Putamen (tissue), 1 donor: ENCODE measurements around the gene PYGO1.
"Not testable (repeated sequence)": the region's sequence is repeated elsewhere in the genome, so short reads cannot be mapped to it uniquely, and the experiment has no call there.

Source experiments
- DNase-seq: peaks from one replicate; pipeline ENCODE4 v3.0.0-alpha.2; 2016; ENCODE audit warnings: low spot score

Gene PYGO1

DNA sequence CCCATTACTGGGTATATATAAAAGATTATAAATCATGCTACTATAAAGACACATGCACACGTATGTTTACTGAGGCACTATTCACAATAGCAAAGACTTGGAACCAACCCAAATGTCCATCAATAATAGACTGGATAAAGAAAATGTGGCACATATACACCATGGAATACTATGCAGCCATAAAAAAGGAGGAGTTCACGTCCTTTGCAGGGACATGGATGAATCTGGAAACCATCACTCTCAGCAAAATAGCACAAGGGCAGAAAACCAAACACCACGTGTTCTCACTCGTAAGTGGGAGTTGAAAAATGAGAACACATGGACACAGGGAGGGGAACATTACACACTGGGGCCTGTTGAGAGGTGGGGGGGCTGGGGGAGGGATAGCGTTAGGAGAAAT lies 82.7 kb downstream of the PYGO1 start:
- not testable (repeated sequence) for DNase-seq

DNA sequence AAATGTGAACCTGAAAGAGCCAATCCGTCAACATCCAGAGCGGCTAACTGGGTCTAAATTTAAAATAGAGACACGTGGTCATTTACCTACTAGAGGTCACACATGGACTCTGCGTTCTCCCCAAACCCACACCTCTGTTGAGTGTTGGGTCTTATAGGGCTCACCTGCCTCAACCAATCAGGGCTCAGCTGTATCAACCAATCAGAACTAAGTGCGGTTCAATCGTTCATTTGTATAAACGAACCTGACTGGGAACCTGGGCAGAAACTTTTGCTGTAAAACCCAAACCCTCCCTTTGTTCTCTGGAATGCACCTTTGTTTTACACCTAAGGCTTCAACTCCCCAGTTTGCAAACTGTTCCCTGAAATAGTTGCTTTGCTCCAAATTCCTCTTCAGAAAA lies 89.0 kb downstream of the PYGO1 start:
- DNase-seq = no peak

DNA sequence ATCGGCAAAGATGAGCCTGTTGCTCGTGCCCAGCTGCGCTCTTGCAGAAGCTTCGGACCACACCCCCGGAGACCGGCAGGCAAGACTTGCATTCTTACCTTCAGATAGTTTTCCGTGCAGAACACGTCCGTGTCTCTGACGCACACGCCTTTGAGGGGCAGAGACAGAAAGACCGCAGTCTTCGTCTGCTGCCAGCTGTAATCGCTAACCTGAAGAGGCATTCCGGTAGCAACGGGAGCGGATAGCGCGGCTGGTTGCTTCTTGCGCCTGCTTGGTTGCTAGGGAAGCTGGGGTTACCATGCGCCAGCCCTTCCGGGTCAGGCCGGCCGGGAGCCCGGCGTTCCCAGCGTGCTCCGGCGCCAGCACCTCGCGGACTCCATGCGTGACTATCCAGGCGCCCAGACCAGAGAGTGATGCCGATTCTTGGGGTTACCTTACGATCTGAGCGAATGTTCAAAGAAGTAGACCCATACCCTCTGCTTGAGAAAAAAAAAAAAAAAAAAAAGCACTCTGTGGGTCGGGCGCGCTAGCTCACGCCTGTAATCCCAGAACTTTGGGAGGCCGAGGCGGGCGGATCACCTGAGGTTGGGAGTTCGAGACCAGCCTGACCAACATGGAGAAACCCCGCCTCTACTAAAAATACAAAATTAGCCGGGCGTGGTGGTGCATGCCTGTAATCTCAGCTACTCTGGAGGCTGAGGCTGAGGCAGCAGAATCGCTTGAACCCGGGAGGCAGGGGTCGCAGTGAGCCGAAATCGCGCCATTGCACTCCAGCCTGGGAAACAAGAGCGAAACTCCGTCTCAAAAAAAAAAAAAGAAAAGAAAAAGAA lies 89.8 kb downstream of the PYGO1 start:
- DNase-seq = peak; percentile 78

DNA sequence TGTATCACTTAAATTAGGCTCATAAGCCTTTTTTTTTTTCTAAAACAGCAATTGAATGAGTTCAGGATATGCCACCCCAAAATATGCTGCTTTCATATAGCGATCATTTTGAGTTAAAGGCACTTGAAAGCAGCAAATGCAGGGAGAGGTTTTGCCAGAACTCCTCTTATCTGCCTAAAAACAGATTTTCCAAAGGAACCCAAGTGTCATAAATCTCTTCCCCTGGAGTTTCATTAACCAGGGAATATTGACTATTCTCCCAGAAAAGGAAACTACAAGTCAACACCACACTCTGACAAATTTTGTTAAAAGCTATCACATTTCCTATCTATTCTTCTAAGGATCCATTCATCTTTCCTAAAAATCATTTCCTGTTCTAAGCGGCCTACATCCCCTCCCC lies 91.4 kb downstream of the PYGO1 start:
- DNase-seq = no peak

DNA sequence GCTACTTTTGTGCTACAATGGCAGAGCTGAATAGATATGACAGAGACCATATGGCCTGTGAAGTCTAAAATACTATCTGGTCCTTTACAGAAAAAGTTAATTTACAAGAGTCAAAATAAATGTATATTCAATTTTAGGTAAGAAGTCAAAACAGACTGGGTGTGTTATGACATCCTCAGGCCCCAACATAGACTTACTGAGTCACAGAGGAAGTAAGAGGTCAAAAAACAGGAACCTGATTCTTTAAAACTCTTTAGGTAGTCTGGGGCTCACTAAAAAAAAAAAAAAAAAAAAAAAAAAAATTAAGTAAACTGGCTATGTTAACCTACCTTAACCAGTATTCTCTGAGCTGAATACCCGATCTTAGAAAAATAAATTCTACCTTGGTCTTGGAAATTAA lies 93.2 kb downstream of the PYGO1 start:
- DNase-seq = no peak

DNA sequence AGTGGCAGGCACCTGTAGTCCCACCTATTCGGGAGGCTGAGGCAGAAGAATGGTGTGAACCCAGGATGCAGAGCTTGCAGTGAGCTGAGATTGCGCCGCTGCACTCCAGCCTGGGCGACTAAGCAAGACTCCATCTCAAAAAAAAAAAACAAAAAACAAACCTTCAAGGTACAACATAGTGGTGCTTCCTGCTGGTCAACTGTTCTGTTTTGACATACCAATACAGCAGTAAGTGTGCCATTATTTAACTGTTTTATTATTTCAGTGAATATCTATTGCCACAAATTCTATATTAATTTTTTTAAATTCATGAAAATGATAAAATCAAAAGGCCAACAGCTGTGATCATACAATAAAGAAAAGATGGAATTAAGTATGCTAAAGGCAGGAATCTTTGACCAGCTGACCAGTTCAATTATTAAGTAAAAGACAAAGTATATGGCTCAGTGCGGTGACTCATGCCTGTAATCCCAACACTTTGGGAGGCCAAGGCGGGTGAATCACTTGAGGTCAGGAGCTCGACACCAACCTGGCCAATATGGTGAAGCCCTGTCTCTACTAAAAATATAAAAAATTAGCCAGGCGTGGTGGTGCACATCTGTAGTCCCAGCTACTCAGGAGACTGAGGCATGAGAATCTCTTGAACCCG lies 99.1 kb downstream of the PYGO1 start:
- DNase-seq = not testable (repeated sequence)
